ENCODE data around the gene PYGM. TPM values are rescaled to one million over a fixed set of nuclear protein-coding genes. Genes with fewer than 3 reads are reported as not detected.

The PYGM gene
- total and polyA plus RNA-seq, 2 of the 8 experiments (the other 6 are each of a cell fraction or from before 2014, with no cell fraction given): 9.6 to 10.0 TPM

- H3K14ac ChIP-seq (ENCODE audit: insufficient read length): no peak overlapping the region
These were observed 6.2 kb downstream of the PYGM start for GRCh38 chr11:64753380-64754123.

More at GRCh38 chr11:64753380-64754123, 6.2 kb downstream of the PYGM start:
- Histone ChIP-seq H3K27ac (ENCODE audit: low read depth, low read length) (no peak overlapping the region), H3K79me2 (ENCODE audit: control insufficient read depth in 1 of 2, insufficient read depth in 2 of 2, low read length in 2 of 2) (no peaks in the 10 kb centered on the region), H2BK5ac (ENCODE audit: low read depth, low read length) (no peak overlapping the region), H2AFZ (ENCODE audit: low read length) (no peak overlapping the region), H4K8ac (ENCODE audit: extremely low read depth, insufficient read depth, low read length) (no peak overlapping the region; the same call in 1 of the 2 replicates), H2BK15ac (ENCODE audit: low read length) (peak overlapping the region; percentile 95; the same call in 1 of the 2 replicates), H3K36me3 (ENCODE audit: control insufficient read depth in 2 of 4, insufficient read depth in 4 of 4, low read length in 3 of 4) (no peaks in the 10 kb centered on the region; a peak in 1 of 8 replicates), H3K79me1 (ENCODE audit: low read depth, low read length) (no peaks in the 10 kb centered on the region), H3K23ac (ENCODE audit: insufficient read length) (no peak overlapping the region), H4K20me1 (replicated peaks in 1 of 2; ENCODE audit: control insufficient read depth in 1 of 2, insufficient read depth in 2 of 2, low read length in 2 of 2) (no peaks in the 10 kb centered on the region), H3K56ac (replicated peaks; ENCODE audit: insufficient read length, low read depth, low read length) (no peak overlapping the region), H2BK12ac (ENCODE audit: low read depth, low read length) (peak overlapping the region; percentile 44; the same call in 1 of the 2 replicates), H3K4me2 (ENCODE audit: insufficient read depth in 1 of 2, low read depth in 2 of 2, low read length in 2 of 2) (no peak overlapping the region), H3K27me3 (replicated peaks in 1 of 4; ENCODE audit: control insufficient read depth in 3 of 4, extremely low read depth in 1 of 4, insufficient read depth in 3 of 4, low read length in 3 of 4) (no peaks in the 10 kb centered on the region), H3K4me3 (ENCODE audit: extremely low read depth in 1 of 4, insufficient read depth in 2 of 4, low read depth in 3 of 4, low read length in 4 of 4) (no peak overlapping the region), H3K9ac (replicated peaks in 1 of 4; ENCODE audit: extremely low read depth in 1 of 4, low read depth in 3 of 4, low read length in 3 of 4) (no peak overlapping the region), H3K18ac (ENCODE audit: extremely low read depth, low read length) (no peak overlapping the region), H2BK20ac (ENCODE audit: low read length) (no peak overlapping the region; the same call in 1 of the 2 replicates), H2BK120ac (replicated peaks; ENCODE audit: low read depth, low read length) (no peak overlapping the region), H2AK5ac (ENCODE audit: low read depth, low read length) (0 out of 2 replicates have a peak overlapping the region, but pooled peaks have one; percentile 5), H4K91ac (replicated peaks; ENCODE audit: insufficient read length, low read length) (peak overlapping the region; percentile 80), H4K5ac (ENCODE audit: insufficient read length, low read depth, low read length) (no peak overlapping the region), H3K9me3 (ENCODE audit: insufficient read depth in 2 of 2, low read depth in 1 of 2, low read length in 1 of 2) (no peaks in the 10 kb centered on the region), H3K23me2 (ENCODE audit: low read depth, low read length) (no peaks in the 10 kb centered on the region), H3K4me1 (replicated peaks in 1 of 4; ENCODE audit: control insufficient read depth in 3 of 4, insufficient read depth in 4 of 4, low read length in 3 of 4) (peaks cover 0 to 8% (median 3%) of the 10 kb centered on the region in 4 experiments; a peak in 4 of 7 replicates), H3K4ac (replicated peaks; ENCODE audit: insufficient read length, low read depth, low read length) (no peak overlapping the region)
- WGBS, 2 experiments (ENCODE audit: extremely low coverage in 1 of 2, insufficient coverage in 1 of 2, insufficient read length in 1 of 2, insufficient replicate concordance in 2 of 2, low coverage in 1 of 2, low lambda C conversion rate in 2 of 2, missing lambda C conversion rate in 1 of 2): 95% methylated on average over 17 of the region's 43 CpGs; no CpG with 5 or more reads in 1 of the 2 experiments
- ChIA-PET CTCF (ENCODE audit: partially characterized antibody) (interaction anchor here (0.9 to 23.7 kb wide), 5 partner anchors 11 to 33 kb away, joined by 3 to 376 read pairs (median 10); partner anchors contain the start of genes PYGM, RASGRP2 and SF1), POLR2A (ENCODE audit: partially characterized antibody) (interaction anchor here (29.2 to 42.9 kb wide), 2 partner anchors 4 to 12 kb away, joined by 1087 read pairs; partner anchors contain the start of genes PYGM, RASGRP2 and SF1)
- FAIRE-seq (no peak), DNase-seq (ENCODE audit: low read depth in 1 of 2, low spot score in 2 of 2) (no peak)
- TF ChIP-seq HDAC2 (IDR thresholded peaks at IDR 0.05; ENCODE audit: borderline replicate concordance in 1 of 2, low read depth in 2 of 2, low read length in 2 of 2) (no peak), ATF3 (IDR thresholded peaks at IDR 0.05; ENCODE audit: insufficient read depth, low read depth, low read length) (no peak), CHD2 (IDR thresholded peaks at IDR 0.05; ENCODE audit: low read length) (no peak), TCF12 (IDR thresholded peaks at IDR 0.05; ENCODE audit: low read depth, low read length) (no peak)
